ENCODE measurements around the gene MON1A.

- TF ChIP-seq ATF3 (IDR thresholded peaks at IDR 0.05) (no peak), POLR2A (IDR thresholded peaks at IDR 0.05; ENCODE audit: borderline replicate concordance, extremely low read depth, insufficient read depth, insufficient read length) (no peak), JUND (IDR thresholded peaks at IDR 0.05) (no peak)
Observed at GRCh38 chr3:49871531-49872153, 58.0 kb downstream of the MON1A start.
